Liver (tissue), 9 donors: Measurements from ENCODE around the gene VPS26B. TPM values are rescaled to one million over a fixed set of nuclear protein-coding genes. Genes with fewer than 3 reads are reported as not detected.

Source experiments
- DNase-seq: peaks from one replicate; pipeline ENCODE4 v3.0.0-alpha.2; 2017; ENCODE audit warnings: low spot score
- H3K27ac ChIP-seq, 2 donors: one replicate each; pipeline ENCODE4 v1.7.0; 2013; ENCODE audit warnings: inconsistent platforms in 2 of 2, low read length in 2 of 2, control low read depth in 1 of 2, low read depth in 1 of 2, mild to moderate bottlenecking in 1 of 2
- H3K27me3 ChIP-seq, 4 donors: one replicate each; pipeline versions ENCODE4 v1.6.1 to v1.7.0; 2013; ENCODE audit warnings: low read length in 3 of 4, inconsistent platforms in 1 of 4, mild to moderate bottlenecking in 1 of 4, moderate library complexity in 1 of 4; ENCODE audit not compliant: control insufficient read depth in 4 of 4, insufficient read depth in 4 of 4
- H3K36me3 ChIP-seq, 4 donors: one replicate each; pipeline versions ENCODE4 v1.6.1 to v1.7.0; 2013; ENCODE audit warnings: low read length in 3 of 4, mild to moderate bottlenecking in 3 of 4, low read depth in 1 of 4, moderate library complexity in 1 of 4; ENCODE audit not compliant: control insufficient read depth in 4 of 4, insufficient read depth in 3 of 4
- H3K4me1 ChIP-seq, 4 donors: one replicate each; pipeline versions ENCODE4 v1.6.1 to v1.7.0; 2013; ENCODE audit warnings: low read length in 3 of 4, mild to moderate bottlenecking in 3 of 4, moderate library complexity in 1 of 4; ENCODE audit not compliant: control insufficient read depth in 4 of 4, insufficient read depth in 4 of 4
- H3K4me3 ChIP-seq, 3 donors: one replicate each; pipeline versions ENCODE4 v1.6.1 to v1.7.0; 2013; ENCODE audit warnings: low read length in 3 of 3, control low read depth in 1 of 3, low read depth in 1 of 3, mild to moderate bottlenecking in 1 of 3
- H3K9ac ChIP-seq, 2 donors: one replicate each; pipeline ENCODE4 v1.7.0; 2013; ENCODE audit warnings: low read length in 2 of 2, mild to moderate bottlenecking in 2 of 2, moderate library complexity in 2 of 2, control low read depth in 1 of 2, low read depth in 1 of 2
- H3K9me3 ChIP-seq, 4 donors: one replicate each; pipeline versions ENCODE4 v1.6.1 to v1.7.0; 2013; ENCODE audit warnings: low read length in 3 of 4; ENCODE audit not compliant: control insufficient read depth in 4 of 4
- ATF3 ChIP-seq: IDR thresholded peaks from 2 replicates; pipeline ENCODE4 v1.6.1; 2016; ENCODE audit warnings: antibody characterized with exemption
- CTCF ChIP-seq: fragments of 150-350 bp; IDR thresholded peaks from 2 replicates; pipeline ENCODE4 v1.5.1; 2017; ENCODE audit warnings: improper control_type of control experiment, low read depth, low read length; ENCODE audit not compliant: missing input control
- EGR1 ChIP-seq, 2 donors: IDR thresholded peaks; 2 replicates each; pipeline ENCODE4 v1.6.1; 2016 to 2018; ENCODE audit warnings: antibody characterized with exemption in 2 of 2, low read depth in 2 of 2
- FOXA1 ChIP-seq: IDR thresholded peaks from 2 replicates; pipeline ENCODE4 v1.6.1; 2016; ENCODE audit warnings: antibody characterized with exemption
- FOXA2 ChIP-seq: IDR thresholded peaks from 2 replicates; pipeline ENCODE4 v1.6.1; 2016; ENCODE audit warnings: antibody characterized with exemption
- GABPA ChIP-seq, 2 donors: IDR thresholded peaks in 1 of 2; conservative IDR thresholded peaks in 1 of 2; 2 replicates each; pipeline ENCODE4 v1.6.1; 2016; ENCODE audit warnings: antibody characterized with exemption in 2 of 2, mild to moderate bottlenecking in 1 of 2, moderate library complexity in 1 of 2
- HNF4A ChIP-seq, 2 donors: conservative IDR thresholded peaks; 2 replicates each; pipeline ENCODE4 v1.6.1; 2016; ENCODE audit warnings: antibody characterized with exemption in 2 of 2, mild to moderate bottlenecking in 2 of 2
- HNF4G ChIP-seq: IDR thresholded peaks from 2 replicates; pipeline ENCODE4 v1.6.1; 2016; ENCODE audit warnings: antibody characterized with exemption
- JUND ChIP-seq, 2 donors: IDR thresholded peaks; 2 replicates each; pipeline ENCODE4 v1.6.1; 2016; ENCODE audit warnings: antibody characterized with exemption in 2 of 2
- MAX ChIP-seq: IDR thresholded peaks from 2 replicates; pipeline ENCODE4 v1.6.1; 2016; ENCODE audit warnings: antibody characterized with exemption
- NR2F2 ChIP-seq: IDR thresholded peaks from 2 replicates; pipeline ENCODE4 v1.6.1; 2016; ENCODE audit warnings: antibody characterized with exemption
- RAD21 ChIP-seq, 2 donors: IDR thresholded peaks; 2 replicates each; pipeline ENCODE4 v1.6.1; 2016; ENCODE audit warnings: antibody characterized with exemption in 2 of 2, mild to moderate bottlenecking in 2 of 2
- REST ChIP-seq: IDR thresholded peaks from 2 replicates; pipeline ENCODE4 v1.6.1; 2016; ENCODE audit warnings: antibody characterized with exemption, mild to moderate bottlenecking
- RXRA ChIP-seq, 2 donors: IDR thresholded peaks; 2 replicates each; pipeline ENCODE4 v1.6.1; 2017 to 2018; ENCODE audit warnings: antibody characterized with exemption in 2 of 2, mild to moderate bottlenecking in 1 of 2
- SP1 ChIP-seq: IDR thresholded peaks from 2 replicates; pipeline ENCODE4 v1.6.1; 2018; ENCODE audit warnings: antibody characterized with exemption, mild to moderate bottlenecking
- TAF1 ChIP-seq: conservative IDR thresholded peaks from 2 replicates; pipeline ENCODE4 v1.6.1; 2016; ENCODE audit warnings: antibody characterized with exemption, mild to moderate bottlenecking
- YY1 ChIP-seq: IDR thresholded peaks from 2 replicates; pipeline ENCODE4 v1.6.1; 2016; ENCODE audit warnings: antibody characterized with exemption, mild to moderate bottlenecking
- ZBTB33 ChIP-seq: IDR thresholded peaks from 2 replicates; pipeline ENCODE4 v1.6.1; 2016; ENCODE audit warnings: antibody characterized with exemption
- WGBS: extraction: QIAGEN DNeasy Blood & Tissue Kit; methylation state at CpG from one replicate; pipeline ENCODE4 v1.1.7; 2013; 5-methylcytosine and 5-hydroxymethylcytosine counted together
- polyA plus RNA-seq, 2 donors: library from polyadenylated mRNA; stranded (reverse) in 1 of 2; unstranded in 1 of 2; fragments of 200-250 nt in 1 of 2; fragments of >200 nt in 1 of 2; fragmentation: Nextera tagmentation in 1 of 2; extraction: Ambion mirVana in 1 of 2; gene quantifications; one replicate each; pipeline versions ENCODE4 v1.2.1 to v1.2.3, GENCODE V29; 2013 to 2015
- total RNA-seq, 2 donors: library from RNA; depleted of rRNA; stranded (reverse); fragments of >200 nt; gene quantifications; one replicate each; pipeline ENCODE4 v1.2.3, GENCODE V29; 2014
- donor health status: healthy.
- donor health status: healthy.
- donor health status: healthy.
- donor health status: healthy.
- donor health status: healthy.

Gene VPS26B
- total and polyA plus RNA-seq, 4 donors: 12.6 to 35.0 (median 20.2) TPM

GRCh38 chr11:134228625-134229024 lies 4.2 kb downstream of the VPS26B start:
- no peaks in the 10 kb centered on the region for H3K36me3 ChIP-seq
- DNase-seq: no peak
- no peak overlapping the region for H3K27ac ChIP-seq
- TF ChIP-seq HNF4A (conservative IDR thresholded peaks at IDR 0.05) (no peak), EGR1 (IDR thresholded peaks at IDR 0.05; ENCODE audit: low read depth in 2 of 2) (no peak), NR2F2 (no peak), HNF4G (no peak), RXRA (IDR thresholded peaks at IDR 0.05) (no peak)
- H3K4me3 ChIP-seq: no peak overlapping the region
- no peak overlapping the region for H3K9ac ChIP-seq
- 94% methylated on average over 6 of the region's 6 CpGs for WGBS
- peaks cover 15 to 48% (median 31%) of the 10 kb centered on the region in 4 donors for H3K4me1 ChIP-seq
- no peaks in the 10 kb centered on the region for H3K27me3 ChIP-seq
- H3K9me3 ChIP-seq: no peaks in the 10 kb centered on the region

GRCh38 chr11:134229126-134229790 lies 4.8 kb downstream of the VPS26B start:
- WGBS: 89% methylated on average over 6 of the region's 6 CpGs
- H3K9ac ChIP-seq: no peak overlapping the region
- H3K9me3 ChIP-seq: no peaks in the 10 kb centered on the region
- TF ChIP-seq HNF4A (conservative IDR thresholded peaks at IDR 0.05): no peak
- TF ChIP-seq RXRA (IDR thresholded peaks at IDR 0.05): no peak
- no peak for TF ChIP-seq EGR1 (IDR thresholded peaks at IDR 0.05; ENCODE audit: low read depth in 2 of 2)
- H3K27ac ChIP-seq: no peak overlapping the region
- H3K36me3 ChIP-seq: no peaks in the 10 kb centered on the region
- DNase-seq: no peak
- no peaks in the 10 kb centered on the region for H3K27me3 ChIP-seq
- H3K4me1 ChIP-seq: peaks cover 15 to 48% (median 31%) of the 10 kb centered on the region in 4 donors
- no peak overlapping the region for H3K4me3 ChIP-seq

GRCh38 chr11:134230339-134230738 lies 5.9 kb downstream of the VPS26B start:
- H3K27ac ChIP-seq: no peak overlapping the region
- H3K9me3 ChIP-seq: no peaks in the 10 kb centered on the region
- 73% methylated on average over 4 of the region's 4 CpGs for WGBS
- no peak overlapping the region for H3K4me3 ChIP-seq
- H3K9ac ChIP-seq: no peak overlapping the region
- peaks cover 19 to 53% (median 35%) of the 10 kb centered on the region in 4 donors for H3K4me1 ChIP-seq
- TF ChIP-seq FOXA1 (no peak), FOXA2 (no peak), RXRA (IDR thresholded peaks at IDR 0.05) (no peak), YY1 (no peak), ATF3 (no peak), MAX (no peak), TAF1 (no peak), SP1 (no peak), ZBTB33 (no peak), HNF4A (conservative IDR thresholded peaks at IDR 0.05) (no peak), JUND (IDR thresholded peaks at IDR 0.05) (no peak), CTCF (no peak), GABPA (IDR thresholded peaks at IDR 0.05 in 1 of 2, conservative IDR thresholded peaks at IDR 0.05 in 1 of 2) (no peak), REST (no peak), NR2F2 (no peak), EGR1 (IDR thresholded peaks at IDR 0.05; ENCODE audit: low read depth in 2 of 2) (no peak), HNF4G (no peak), RAD21 (IDR thresholded peaks at IDR 0.05) (no peak)
- no peaks in the 10 kb centered on the region for H3K27me3 ChIP-seq
- H3K36me3 ChIP-seq: no peaks in the 10 kb centered on the region
- DNase-seq: no peak
